ENCODE data around the gene SLC45A1.

The SLC45A1 gene

GRCh38 chr1:8382608-8383505 is 64.9 kb downstream of the SLC45A1 start:
- Histone ChIP-seq H3K27me3 (ENCODE audit: insufficient read depth, low read depth) (no peaks in the 10 kb centered on the region), H3K4me1 (ENCODE audit: low read depth, poor library complexity, severe bottlenecking) (no peaks in the 10 kb centered on the region), H3K4me2 (no peak overlapping the region), H3K9ac (no peak overlapping the region), H3K4me3 (IDR thresholded peaks at IDR 0.05; ENCODE audit: insufficient read depth, low read depth, low read length) (no peak overlapping the region), H3K36me3 (ENCODE audit: insufficient read depth) (no peaks in the 10 kb centered on the region), H3K27ac (no peak overlapping the region), H4K20me1 (ENCODE audit: insufficient read depth) (no peaks in the 10 kb centered on the region), H2AFZ (ENCODE audit: low read depth) (no peak overlapping the region), H3K79me2 (ENCODE audit: insufficient read depth, low read depth) (no peaks in the 10 kb centered on the region)
- no peak for TF ChIP-seq CTCF (conservative IDR thresholded peaks at IDR 0.05; ENCODE audit: low read depth, low read length)

- Histone ChIP-seq H3K4me2 (no peak overlapping the region), H3K9ac (no peak overlapping the region), H3K4me3 (IDR thresholded peaks at IDR 0.05; ENCODE audit: insufficient read depth, low read depth, low read length) (no peak overlapping the region), H3K79me2 (ENCODE audit: insufficient read depth, low read depth) (no peaks in the 10 kb centered on the region), H3K27me3 (ENCODE audit: insufficient read depth, low read depth) (no peaks in the 10 kb centered on the region), H3K27ac (no peak overlapping the region), H2AFZ (ENCODE audit: low read depth) (no peak overlapping the region), H3K36me3 (ENCODE audit: insufficient read depth) (no peaks in the 10 kb centered on the region), H3K4me1 (ENCODE audit: low read depth, poor library complexity, severe bottlenecking) (no peaks in the 10 kb centered on the region), H4K20me1 (ENCODE audit: insufficient read depth) (no peaks in the 10 kb centered on the region)
- no peak for TF ChIP-seq CTCF (conservative IDR thresholded peaks at IDR 0.05; ENCODE audit: low read depth, low read length)
Observed at GRCh38 chr1:8384088-8384487, 66.2 kb downstream of the SLC45A1 start.

GRCh38 chr1:8384577-8384976 is 66.7 kb downstream of the SLC45A1 start:
- no peaks in the 10 kb centered on the region for H4K20me1 ChIP-seq (ENCODE audit: insufficient read depth)
- no peak for TF ChIP-seq CTCF (conservative IDR thresholded peaks at IDR 0.05; ENCODE audit: low read depth, low read length)
- H3K4me3 ChIP-seq (IDR thresholded peaks at IDR 0.05; ENCODE audit: insufficient read depth, low read depth, low read length), result no peak overlapping the region
- no peak overlapping the region for H3K4me2 ChIP-seq
- no peak overlapping the region for H2AFZ ChIP-seq (ENCODE audit: low read depth)
- H3K27me3 ChIP-seq (ENCODE audit: insufficient read depth, low read depth), result no peaks in the 10 kb centered on the region
- no peak overlapping the region for H3K9ac ChIP-seq
- no peaks in the 10 kb centered on the region for H3K36me3 ChIP-seq (ENCODE audit: insufficient read depth)
- no peaks in the 10 kb centered on the region for H3K4me1 ChIP-seq (ENCODE audit: low read depth, poor library complexity, severe bottlenecking)
- no peak overlapping the region for H3K27ac ChIP-seq
- no peaks in the 10 kb centered on the region for H3K79me2 ChIP-seq (ENCODE audit: insufficient read depth, low read depth)

- Histone ChIP-seq H3K4me2 (no peak overlapping the region), H3K4me3 (IDR thresholded peaks at IDR 0.05; ENCODE audit: insufficient read depth, low read depth, low read length) (no peak overlapping the region), H3K9ac (no peak overlapping the region), H3K4me1 (ENCODE audit: low read depth, poor library complexity, severe bottlenecking) (no peaks in the 10 kb centered on the region), H4K20me1 (ENCODE audit: insufficient read depth) (no peaks in the 10 kb centered on the region), H3K27ac (no peak overlapping the region), H3K27me3 (ENCODE audit: insufficient read depth, low read depth) (no peaks in the 10 kb centered on the region), H2AFZ (ENCODE audit: low read depth) (no peak overlapping the region), H3K79me2 (ENCODE audit: insufficient read depth, low read depth) (no peaks in the 10 kb centered on the region), H3K36me3 (ENCODE audit: insufficient read depth) (no peaks in the 10 kb centered on the region)
- no peak for TF ChIP-seq CTCF (conservative IDR thresholded peaks at IDR 0.05; ENCODE audit: low read depth, low read length)
Observed at GRCh38 chr1:8386247-8386646, 68.3 kb downstream of the SLC45A1 start.
